Esophagus muscularis mucosa (tissue), 4 donors: ENCODE data around the gene PCED1B.
"Not testable (repeated sequence)": the region's sequence is repeated elsewhere in the genome, so short reads cannot be mapped to it uniquely, and the experiment has no call there.

Experiments used
- EP300 ChIP-seq: sonication (generic); formaldehyde crosslinking; IDR thresholded peaks from one replicate; pipeline ENCODE4 v1.6.1; 2017; ENCODE audit warnings: antibody characterized with exemption
- POLR2A ChIP-seq: fragments of 450-650 bp; IDR thresholded peaks from one replicate; pipeline ENCODE4 v1.6.1; 2017; ENCODE audit warnings: antibody characterized with exemption, moderate library complexity, mild to moderate bottlenecking, low read depth
- TF ChIP-seq, protein P1 (sequence below), 3 experiments: fragments of 200-600 bp in 2 of 3; fragments of 450-650 bp in 1 of 3; sonication (generic) in 2 of 3; IDR thresholded peaks; one replicate each; pipeline ENCODE4 v1.5.1; 2017 to 2019; ENCODE audit warnings: antibody characterized with exemption in 3 of 3, mild to moderate bottlenecking in 2 of 3, moderate library complexity in 1 of 3

GRCh38 chr12:47051291-47051690 lies 28.1 kb upstream of the PCED1B start:
- TF ChIP-seq, protein P1, sequence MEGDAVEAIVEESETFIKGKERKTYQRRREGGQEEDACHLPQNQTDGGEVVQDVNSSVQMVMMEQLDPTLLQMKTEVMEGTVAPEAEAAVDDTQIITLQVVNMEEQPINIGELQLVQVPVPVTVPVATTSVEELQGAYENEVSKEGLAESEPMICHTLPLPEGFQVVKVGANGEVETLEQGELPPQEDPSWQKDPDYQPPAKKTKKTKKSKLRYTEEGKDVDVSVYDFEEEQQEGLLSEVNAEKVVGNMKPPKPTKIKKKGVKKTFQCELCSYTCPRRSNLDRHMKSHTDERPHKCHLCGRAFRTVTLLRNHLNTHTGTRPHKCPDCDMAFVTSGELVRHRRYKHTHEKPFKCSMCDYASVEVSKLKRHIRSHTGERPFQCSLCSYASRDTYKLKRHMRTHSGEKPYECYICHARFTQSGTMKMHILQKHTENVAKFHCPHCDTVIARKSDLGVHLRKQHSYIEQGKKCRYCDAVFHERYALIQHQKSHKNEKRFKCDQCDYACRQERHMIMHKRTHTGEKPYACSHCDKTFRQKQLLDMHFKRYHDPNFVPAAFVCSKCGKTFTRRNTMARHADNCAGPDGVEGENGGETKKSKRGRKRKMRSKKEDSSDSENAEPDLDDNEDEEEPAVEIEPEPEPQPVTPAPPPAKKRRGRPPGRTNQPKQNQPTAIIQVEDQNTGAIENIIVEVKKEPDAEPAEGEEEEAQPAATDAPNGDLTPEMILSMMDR (IDR thresholded peaks at IDR 0.05): not testable (repeated sequence)
- not testable (repeated sequence) for TF ChIP-seq POLR2A, EP300
